Activated CD8-positive, alpha-beta T cell treated with anti-CD3 and anti-CD28 coated beads for 36 hours (primary cell): ENCODE measurements around the gene CHST8. TPM values are rescaled to one million over a fixed set of nuclear protein-coding genes. Genes with fewer than 3 reads are reported as not detected.

Experiments
- ATAC-seq: fragments of 200-7000 bp; cut with Tn5 transposase; one replicate; pipeline ENCODE4 v1.10.0; 2021; ENCODE audit warnings: mild to moderate bottlenecking, moderate library complexity
- CTCF ChIA-PET: fragments of 350-600 bp; sonication (Branson Sonifier 250); formaldehyde crosslinking; loops from one replicate; lab custom pipeline; 2021; ENCODE audit warnings: antibody characterized with exemption; lab: Charles Lee
- POLR2A ChIA-PET: fragments of 350-600 bp; sonication (Branson Sonifier 250); formaldehyde crosslinking; loops from one replicate; lab custom pipeline; 2021; ENCODE audit warnings: antibody characterized with exemption; lab: Charles Lee
- DNase-seq: peaks from one replicate; pipeline ENCODE4 v3.0.0-alpha.2; 2020
- H3K27ac Mint-ChIP-seq: one replicate; pipeline ENCODE4 v1.8.0; 2021; ENCODE audit warnings: mild to moderate bottlenecking, mixed read lengths
- H3K27me3 Mint-ChIP-seq: one replicate; pipeline ENCODE4 v1.8.0; 2021; ENCODE audit warnings: mixed read lengths
- H3K36me3 Mint-ChIP-seq: one replicate; pipeline ENCODE4 v1.8.0; 2021; ENCODE audit warnings: low read depth, mixed read lengths
- H3K4me1 Mint-ChIP-seq: one replicate; pipeline ENCODE4 v1.8.0; 2021; ENCODE audit warnings: low read depth, mixed read lengths
- H3K4me3 Mint-ChIP-seq: one replicate; pipeline ENCODE4 v1.8.0; 2021; ENCODE audit warnings: mild to moderate bottlenecking, moderate library complexity, mixed read lengths
- H3K9me3 Mint-ChIP-seq: one replicate; pipeline ENCODE4 v1.8.0; 2021; ENCODE audit warnings: mixed read lengths
- CTCF ChIP-seq: fragments of 200-600 bp; IDR thresholded peaks from one replicate; pipeline ENCODE4 v1.8.0; 2022; ENCODE audit warnings: antibody characterized with exemption, mild to moderate bottlenecking
- intact Hi-C: fragments of 100-400 bp; cut with micrococcal nuclease; formaldehyde crosslinking; loops from one replicate; pipeline ENCODE4 v1.10.0; 2022
- total RNA-seq, 2 experiments: library from RNA; stranded (reverse); gene quantifications; one replicate each; pipeline ENCODE4 v1.2.3, GENCODE V29; 2021

The CHST8 gene
- total RNA-seq, 2 experiments from 2014 or later: not detected

- ChIA-PET CTCF (interaction anchor here (1.3 kb wide), 1 partner anchor 22 kb away, joined by 3 read pairs; no protein-coding TSS in a partner anchor), POLR2A (no interaction called here)
- DNase-seq: no peak
- ATAC-seq: no peak
- intact Hi-C loops: no loop called here
- Mint-ChIP-seq H3K27ac (no peak overlapping the region), H3K27me3 (peaks cover 17% of the 10 kb centered on the region), H3K9me3 (no peaks in the 10 kb centered on the region), H3K36me3 (no peaks in the 10 kb centered on the region), H3K4me1 (no peaks in the 10 kb centered on the region), H3K4me3 (no peak overlapping the region)
- TF ChIP-seq CTCF: no peak
Observed at GRCh38 chr19:33800012-33800680, 178.4 kb downstream of the CHST8 start.

GRCh38 chr19:33801411-33801810 is 179.7 kb downstream of the CHST8 start:
- no peaks in the 10 kb centered on the region for H3K36me3 Mint-ChIP-seq
- POLR2A ChIA-PET: no interaction called here
- CTCF ChIA-PET: interaction anchor here (1.3 kb wide), 1 partner anchor 24 kb away, joined by 5 read pairs; no protein-coding TSS in a partner anchor
- DNase-seq: no peak
- H3K9me3 Mint-ChIP-seq: no peaks in the 10 kb centered on the region
- intact Hi-C loops: no loop called here
- peaks cover 17% of the 10 kb centered on the region for H3K27me3 Mint-ChIP-seq
- ATAC-seq: no peak
- H3K27ac Mint-ChIP-seq: no peak overlapping the region
- no peaks in the 10 kb centered on the region for H3K4me1 Mint-ChIP-seq
- no peak overlapping the region for H3K4me3 Mint-ChIP-seq
- no peak for TF ChIP-seq CTCF

- intact Hi-C loops: no loop called here
- no peak for TF ChIP-seq CTCF
- CTCF ChIA-PET: interaction anchor here (1.3 kb wide), 1 partner anchor 24 kb away, joined by 5 read pairs; no protein-coding TSS in a partner anchor
- H3K4me1 Mint-ChIP-seq: no peaks in the 10 kb centered on the region
- no peak for DNase-seq
- peaks cover 17% of the 10 kb centered on the region for H3K27me3 Mint-ChIP-seq
- H3K36me3 Mint-ChIP-seq: no peaks in the 10 kb centered on the region
- POLR2A ChIA-PET: no interaction called here
- ATAC-seq: no peak
- H3K27ac Mint-ChIP-seq: no peak overlapping the region
- H3K9me3 Mint-ChIP-seq: no peaks in the 10 kb centered on the region
- H3K4me3 Mint-ChIP-seq: no peak overlapping the region
Observed at GRCh38 chr19:33802001-33802400, 180.2 kb downstream of the CHST8 start.

- intact Hi-C loops: no loop called here
- H3K4me1 Mint-ChIP-seq: no peaks in the 10 kb centered on the region
- ChIA-PET CTCF (interaction anchor here (1.2 kb wide), 1 partner anchor 17 kb away, joined by 4 read pairs; no protein-coding TSS in a partner anchor), POLR2A (no interaction called here)
- no peaks in the 10 kb centered on the region for H3K36me3 Mint-ChIP-seq
- TF ChIP-seq CTCF: no peak
- H3K27ac Mint-ChIP-seq: no peak overlapping the region
- no peaks in the 10 kb centered on the region for H3K9me3 Mint-ChIP-seq
- H3K27me3 Mint-ChIP-seq: peaks cover 14% of the 10 kb centered on the region
- ATAC-seq (no peak), DNase-seq (no peak)
- no peak overlapping the region for H3K4me3 Mint-ChIP-seq
Observed at GRCh38 chr19:33802801-33803200, 181.0 kb downstream of the CHST8 start.

- intact Hi-C loops: no loop called here
- no peak for ATAC-seq
- POLR2A ChIA-PET: no interaction called here
- H3K36me3 Mint-ChIP-seq: no peaks in the 10 kb centered on the region
- no peak for DNase-seq
- no peak for TF ChIP-seq CTCF
- H3K4me3 Mint-ChIP-seq: no peak overlapping the region
- H3K9me3 Mint-ChIP-seq: no peaks in the 10 kb centered on the region
- no peaks in the 10 kb centered on the region for H3K4me1 Mint-ChIP-seq
- H3K27me3 Mint-ChIP-seq: peaks cover 14% of the 10 kb centered on the region
- H3K27ac Mint-ChIP-seq: no peak overlapping the region
- CTCF ChIA-PET: interaction anchor here (1.2 to 1.3 kb wide), 2 partner anchors 16 to 25 kb away, joined by 3 to 4 read pairs; no protein-coding TSS in a partner anchor
Observed at GRCh38 chr19:33803383-33803782, 181.6 kb downstream of the CHST8 start.
